NK-92 (cell line): ENCODE results near the gene KCNMB2.
"Not testable (repeated sequence)": the region's sequence is repeated elsewhere in the genome, so short reads cannot be mapped to it uniquely, and the experiment has no call there.

Experiments used
- DNase-seq: peaks from one replicate; lab custom pipeline; 2025; ENCODE audit not compliant: unreplicated experiment; lab: John Stamatoyannopoulos, UW

The KCNMB2 gene

DNA sequence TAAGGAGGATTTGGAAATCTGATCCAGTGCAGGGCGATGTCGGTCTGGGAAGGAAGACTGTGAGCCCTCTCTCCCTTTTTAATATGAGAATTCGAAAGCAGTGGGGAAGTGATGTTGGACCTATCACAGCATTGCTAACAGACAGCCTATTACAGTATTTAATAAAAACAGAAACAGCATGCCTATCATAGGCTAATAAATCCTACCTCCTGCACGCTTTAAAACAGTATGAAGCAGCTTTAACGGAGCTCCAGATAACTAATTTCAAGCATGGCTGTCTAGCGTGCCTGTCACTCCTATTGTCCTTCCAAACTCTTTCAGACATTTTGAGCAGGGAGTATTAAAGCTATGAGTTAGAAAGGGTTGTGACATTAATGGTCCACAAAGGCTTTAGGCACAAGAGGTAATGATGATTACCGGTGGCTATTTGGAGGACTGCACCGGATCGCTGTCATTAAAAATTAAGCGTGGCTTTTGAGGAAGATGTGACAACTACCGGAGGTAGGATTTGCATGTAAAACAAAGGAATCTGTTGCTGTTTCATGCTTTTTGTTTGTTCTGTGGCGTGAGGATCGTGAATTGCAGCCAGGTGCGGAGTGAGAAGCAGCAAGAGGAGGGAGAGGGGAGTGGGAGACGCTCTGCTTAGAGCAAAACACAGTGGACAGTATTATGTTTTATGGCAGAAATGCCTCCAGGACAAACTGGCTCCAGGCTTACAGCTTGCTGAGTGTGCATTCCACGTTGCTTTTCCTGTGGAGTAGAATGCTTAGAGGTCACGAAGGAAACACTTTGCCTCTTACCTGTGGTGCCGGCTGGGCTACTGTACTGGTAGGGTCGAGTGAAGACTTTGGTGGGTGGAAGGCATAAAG is at the start of gene KCNMB2:
TSS of gene KCNMB2 (plus strand) at position 226 of the 869 bp plus-strand sequence.
- no peak for DNase-seq

DNA sequence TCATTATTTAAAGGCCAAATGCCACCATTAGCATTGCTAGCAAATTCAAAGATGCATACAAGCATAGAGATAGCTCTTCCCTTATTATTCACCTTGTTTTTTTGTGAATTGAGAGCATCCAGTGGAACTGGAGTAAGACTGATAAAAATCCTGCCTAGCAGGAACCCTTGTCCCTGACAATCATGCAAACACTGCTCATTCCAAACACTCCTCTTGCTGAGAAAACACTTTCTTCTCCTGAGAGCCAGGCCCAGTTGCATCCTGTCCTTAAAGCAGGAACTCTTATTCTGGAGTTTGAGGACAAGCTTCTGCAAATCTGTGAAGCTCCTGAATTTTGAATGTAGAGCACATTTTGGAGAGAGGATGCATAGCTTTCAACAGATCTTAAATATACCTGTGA is 49.3 kb upstream of the KCNMB2 start:
- DNase-seq: no peak

DNA sequence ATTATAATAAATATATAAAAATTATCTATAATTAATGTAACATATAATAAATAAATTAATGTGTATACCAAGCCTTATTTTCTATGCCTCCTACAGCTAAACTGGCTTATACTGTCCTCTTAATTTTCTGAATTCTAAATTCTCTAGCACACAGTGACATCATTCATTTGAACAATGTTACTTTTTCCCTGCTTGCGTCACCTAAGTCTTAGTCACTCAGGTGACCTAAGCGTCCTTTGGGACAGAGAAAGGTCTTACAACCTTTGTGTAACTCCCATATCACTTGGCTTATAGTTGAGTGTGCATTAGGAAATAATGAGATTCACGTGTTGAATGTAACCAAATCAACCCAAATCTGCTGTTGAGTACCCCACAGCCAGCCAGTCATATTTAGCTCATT is 48.5 kb upstream of the KCNMB2 start:
- DNase-seq: no peak

DNA sequence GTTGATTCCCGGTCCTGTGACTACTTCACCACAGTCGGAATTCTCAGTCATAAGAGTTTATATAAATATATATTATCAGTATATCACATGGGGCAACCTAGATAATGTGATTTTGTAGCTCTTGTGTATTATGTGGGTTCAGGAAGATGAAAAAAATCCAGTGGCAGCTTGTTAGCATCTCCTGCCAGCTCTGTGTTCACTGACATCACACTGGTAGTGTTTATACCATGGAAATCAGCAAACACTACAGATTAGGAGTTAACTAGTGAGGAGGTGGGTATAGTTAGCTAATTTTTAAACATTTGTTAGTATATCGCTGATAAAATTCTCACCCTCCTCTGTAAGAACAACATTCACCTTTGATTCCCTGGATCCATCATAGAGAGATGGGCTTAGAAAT is 44.5 kb upstream of the KCNMB2 start:
- DNase-seq: no peak

DNA sequence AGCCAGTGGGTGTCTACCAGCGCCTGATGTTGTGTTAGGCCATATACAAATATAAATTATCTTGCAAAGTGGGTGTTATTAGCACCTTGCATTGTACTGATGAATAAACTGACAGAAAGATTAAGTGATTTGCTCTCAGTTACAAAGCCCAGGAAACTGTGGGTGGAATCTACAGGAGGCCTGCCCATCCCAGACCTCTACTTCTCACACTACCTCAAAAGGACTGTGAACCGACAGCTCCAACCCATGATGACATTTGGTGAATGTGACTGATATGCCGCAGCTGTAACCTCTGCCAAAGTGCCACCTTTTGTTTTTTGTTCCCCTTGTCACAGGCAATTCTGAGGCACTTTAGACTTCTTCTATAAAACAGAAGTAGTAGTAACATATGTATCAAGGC is 43.7 kb upstream of the KCNMB2 start:
- DNase-seq: no peak

DNA sequence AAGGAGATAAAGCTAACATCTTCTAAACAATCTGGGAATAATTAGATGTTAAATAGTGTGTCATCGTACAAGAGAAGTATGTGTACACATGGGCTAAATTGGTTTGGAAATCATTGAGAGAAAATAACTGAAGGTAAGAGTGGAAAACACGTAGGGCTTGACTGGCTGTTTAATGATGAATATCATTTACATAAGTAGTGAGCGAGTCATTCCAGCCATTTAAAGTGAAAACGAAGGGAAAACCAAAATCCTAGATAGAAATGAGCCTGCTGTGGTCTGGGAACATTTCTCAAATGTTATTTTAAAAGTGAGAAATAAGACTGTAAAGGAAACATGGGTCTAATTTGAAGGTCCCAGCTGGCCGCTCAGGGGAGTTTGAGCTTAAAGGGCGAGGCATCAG is 41.9 kb upstream of the KCNMB2 start:
- DNase-seq: no peak

DNA sequence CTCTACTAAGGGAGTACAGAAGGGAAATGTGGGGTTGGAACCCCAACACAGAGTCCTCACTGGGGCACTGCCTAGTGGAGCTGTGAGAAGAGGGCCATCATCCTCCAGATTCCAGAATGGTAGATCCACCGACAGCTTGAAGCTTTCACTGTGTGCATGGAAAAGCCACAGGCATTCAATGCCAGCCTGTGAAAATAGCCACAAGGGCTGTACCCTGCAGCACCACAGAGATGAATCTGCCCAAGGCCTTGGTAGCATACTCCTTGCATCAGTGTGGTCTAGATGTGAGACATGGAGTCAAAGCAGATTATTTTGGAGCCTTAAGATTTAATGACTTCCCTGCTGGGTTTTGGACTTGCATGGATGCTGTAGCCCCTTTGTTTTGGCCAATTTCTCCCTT is 39.3 kb upstream of the KCNMB2 start:
- no peak for DNase-seq

DNA sequence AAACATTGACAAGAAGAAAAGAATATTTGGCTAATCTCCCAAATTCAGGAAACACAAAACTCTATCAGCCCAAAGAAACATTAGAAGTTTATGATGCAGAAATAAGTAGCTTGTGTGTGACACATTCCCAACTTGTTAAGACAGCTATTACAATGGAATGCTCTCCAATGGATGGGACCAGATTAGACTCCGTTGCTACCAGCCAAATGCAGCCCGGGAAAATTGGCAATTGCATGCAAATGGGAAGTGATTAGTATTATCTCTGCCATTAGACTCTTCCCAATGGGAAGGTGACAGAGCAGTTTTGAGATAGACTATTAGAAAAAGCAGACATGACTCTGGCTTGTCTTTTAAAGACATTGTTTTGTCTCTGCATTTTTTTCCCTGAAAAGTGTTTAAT is 37.4 kb upstream of the KCNMB2 start:
- DNase-seq: no peak

DNA sequence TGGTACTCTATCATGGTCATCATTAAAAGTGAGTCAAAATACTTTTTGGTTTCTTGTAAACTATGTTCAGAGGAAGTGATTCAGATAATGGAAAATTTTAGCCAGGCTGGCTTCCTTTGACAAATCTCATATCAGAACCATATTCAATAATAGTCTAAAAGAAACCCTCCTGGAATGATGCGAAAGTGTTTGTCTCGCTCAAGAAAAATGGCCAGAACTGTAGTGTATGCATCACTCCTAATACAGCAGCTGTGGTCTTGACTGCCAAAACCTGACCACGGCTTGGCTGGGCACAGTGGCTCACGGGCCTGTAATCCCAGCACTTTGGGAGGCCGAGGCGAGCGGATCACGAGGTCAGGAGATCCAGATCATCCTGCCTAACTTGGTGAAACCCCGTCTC is 35.6 kb upstream of the KCNMB2 start:
- DNase-seq: no peak

DNA sequence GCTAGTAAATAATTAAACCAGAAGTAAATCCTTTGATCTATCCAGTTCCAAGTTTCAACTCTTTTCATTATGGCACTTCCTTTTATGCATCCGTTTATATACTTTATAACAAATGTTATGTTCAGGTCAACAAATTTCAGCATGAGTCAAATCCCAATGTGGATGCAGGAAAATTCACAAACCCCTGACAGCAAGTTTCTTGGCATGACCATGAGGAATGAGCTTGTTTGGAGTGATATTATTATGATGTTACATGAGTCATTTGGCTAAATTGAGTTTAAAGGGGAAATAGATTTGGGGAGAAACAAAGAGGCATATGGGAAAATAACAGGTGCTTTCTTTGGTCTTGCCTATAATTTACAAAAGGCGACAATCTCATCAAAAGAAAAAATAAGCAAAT is 32.1 kb upstream of the KCNMB2 start:
- DNase-seq: no peak

DNA sequence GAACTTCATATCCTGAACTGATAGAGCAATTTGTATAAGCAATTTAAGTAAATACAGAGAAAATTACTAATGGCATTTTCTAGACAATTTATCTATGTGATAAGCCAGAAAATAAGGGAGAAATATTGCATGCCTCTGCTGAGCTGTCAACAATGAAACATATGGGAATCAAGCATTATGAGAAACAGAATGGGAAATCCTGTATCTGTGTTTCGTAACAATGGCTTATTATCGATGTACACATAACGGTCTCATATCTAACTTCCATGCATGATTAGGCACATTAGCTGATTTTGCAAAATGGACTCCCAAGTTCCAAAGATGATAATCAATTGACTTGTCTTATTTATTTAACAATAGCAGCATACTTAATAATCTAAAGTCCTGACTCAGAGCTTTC is 30.4 kb upstream of the KCNMB2 start:
- no peak for DNase-seq

DNA sequence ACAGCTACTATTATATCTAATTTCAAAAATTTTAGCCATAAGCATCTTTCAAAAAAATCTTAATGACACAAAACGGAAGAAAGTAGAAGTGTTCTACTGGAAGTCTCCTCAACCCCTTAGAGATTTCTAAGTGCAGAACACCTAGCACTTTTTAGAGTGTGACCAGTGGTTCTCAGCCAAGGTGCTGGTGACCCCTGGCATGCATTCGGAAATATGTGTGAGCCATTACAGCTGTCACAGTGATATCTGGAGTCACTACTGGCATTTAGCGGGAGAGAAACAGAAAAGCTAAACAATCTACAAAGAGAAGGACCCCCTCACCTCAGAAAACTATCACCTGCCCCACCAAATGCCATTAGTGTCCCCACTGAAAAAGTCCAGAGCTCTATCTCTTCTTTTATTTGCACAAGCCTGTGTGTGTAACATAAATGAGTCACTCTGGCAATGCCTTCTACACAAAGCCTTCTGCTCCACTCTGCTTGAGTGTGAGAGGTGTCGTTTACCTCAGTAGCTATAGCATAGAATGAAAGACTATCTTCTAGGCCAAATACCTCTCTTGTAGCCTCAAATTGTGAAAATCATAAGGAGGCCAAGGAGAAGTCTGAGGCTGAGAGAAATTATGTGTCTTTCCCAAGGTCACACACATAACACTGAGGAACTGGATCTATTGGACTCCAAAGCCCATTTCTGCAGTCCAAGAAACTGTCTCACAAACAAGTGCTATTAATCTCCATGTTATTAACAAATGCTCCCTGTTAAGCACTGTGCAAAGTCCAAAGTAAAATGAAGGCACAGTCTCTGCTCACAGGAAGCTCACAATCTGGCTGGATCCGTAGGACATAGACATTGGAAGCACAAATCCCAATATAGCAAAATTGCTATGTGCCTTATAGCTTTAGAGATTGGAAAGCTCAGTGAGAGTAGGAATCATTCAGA is 28.5 kb upstream of the KCNMB2 start:
- DNase-seq: no peak

DNA sequence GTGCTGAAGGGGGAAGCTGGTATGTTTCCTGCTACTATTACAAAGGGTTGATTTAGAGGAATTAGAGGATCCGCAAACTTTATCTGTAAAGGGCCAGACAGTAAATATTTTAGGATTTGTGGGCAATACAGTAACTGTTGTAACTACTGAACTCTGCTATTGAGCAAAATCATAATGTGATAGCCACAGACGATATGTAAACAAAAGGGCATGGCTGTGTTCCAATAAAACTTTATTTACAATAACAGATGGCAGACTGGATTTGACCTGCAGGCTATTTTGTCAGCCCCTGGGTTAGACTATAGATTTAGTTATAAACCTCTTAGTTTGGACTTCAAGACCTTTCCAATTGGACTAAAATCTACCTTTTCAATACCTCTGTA is 27.8 kb upstream of the KCNMB2 start:
- DNase-seq: no peak

DNA sequence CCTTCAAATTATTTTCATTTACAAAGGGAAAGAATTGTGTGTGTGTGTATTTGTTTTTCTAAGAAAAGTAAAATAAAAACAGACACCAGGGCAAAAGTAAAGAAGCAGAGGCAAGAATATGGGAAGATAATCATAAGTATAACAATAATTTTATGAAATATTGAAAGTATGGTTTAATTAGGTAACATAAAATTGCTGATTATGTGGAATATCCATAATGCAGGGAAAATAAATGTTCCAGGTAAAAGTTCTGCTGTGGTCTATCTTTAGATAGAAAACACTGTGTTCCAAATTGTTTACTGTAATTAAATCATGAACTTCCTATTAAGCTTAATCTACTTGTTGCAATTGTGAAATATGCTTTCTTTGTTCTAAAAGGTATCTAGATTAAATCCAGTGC is 25.7 kb upstream of the KCNMB2 start:
- no peak for DNase-seq

DNA sequence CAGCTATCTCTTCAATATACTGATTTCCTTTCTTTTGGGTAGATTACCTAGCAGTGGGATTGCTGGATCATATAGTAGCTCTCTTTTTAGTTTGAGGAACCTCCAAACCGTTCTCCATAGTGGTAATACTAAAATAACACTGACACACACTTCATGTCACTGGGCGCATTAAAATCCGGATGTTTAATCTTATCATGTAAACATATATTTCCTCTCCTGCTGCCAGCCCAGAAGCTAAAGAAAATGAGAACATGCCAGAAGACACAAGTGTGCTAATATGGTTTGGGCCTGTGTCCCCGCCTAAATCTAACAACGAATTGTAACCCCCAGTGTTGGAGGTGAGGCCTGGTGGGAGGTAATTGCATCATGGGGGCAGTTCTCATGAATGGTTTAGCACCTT is 23.6 kb upstream of the KCNMB2 start:
- DNase-seq: no peak

DNA sequence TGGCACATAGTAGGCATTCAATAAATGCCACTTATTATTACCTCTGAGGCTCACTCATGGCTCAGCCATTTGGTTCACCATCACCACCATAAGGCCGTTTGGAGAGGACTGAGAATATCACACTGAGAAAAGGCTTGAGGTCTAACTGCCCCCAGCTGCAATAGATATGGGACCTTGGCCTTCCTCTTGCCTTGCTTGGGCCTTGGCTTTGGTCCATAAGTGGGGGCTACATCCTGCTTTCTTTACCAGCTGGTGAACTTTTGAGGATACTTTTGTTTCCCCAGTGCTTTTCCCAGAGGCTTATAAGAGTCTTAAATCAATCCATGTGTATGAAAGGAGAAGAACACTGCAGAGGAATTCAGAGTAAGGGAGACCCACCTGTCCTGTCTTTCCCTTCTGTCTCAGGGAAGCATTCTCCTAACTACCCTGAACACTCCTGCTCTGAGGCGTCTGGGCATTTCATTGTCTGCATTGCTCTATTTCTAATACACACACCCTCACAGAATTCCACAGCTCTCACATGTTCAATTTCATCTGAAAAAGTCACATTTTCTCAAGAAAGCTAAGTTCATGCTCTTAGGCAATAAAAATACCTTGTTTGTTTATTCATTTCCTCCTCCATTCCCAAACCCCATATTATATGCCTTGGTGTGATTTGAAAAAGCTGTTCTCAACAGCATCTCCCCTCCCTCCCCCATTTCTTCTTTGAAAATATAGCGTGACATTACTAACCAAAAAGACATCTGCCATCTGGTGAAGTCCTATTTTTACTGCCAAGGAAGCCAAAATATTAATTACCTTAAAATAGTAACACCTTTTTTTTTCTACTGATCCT is 22.5 kb upstream of the KCNMB2 start:
- no peak for DNase-seq

DNA sequence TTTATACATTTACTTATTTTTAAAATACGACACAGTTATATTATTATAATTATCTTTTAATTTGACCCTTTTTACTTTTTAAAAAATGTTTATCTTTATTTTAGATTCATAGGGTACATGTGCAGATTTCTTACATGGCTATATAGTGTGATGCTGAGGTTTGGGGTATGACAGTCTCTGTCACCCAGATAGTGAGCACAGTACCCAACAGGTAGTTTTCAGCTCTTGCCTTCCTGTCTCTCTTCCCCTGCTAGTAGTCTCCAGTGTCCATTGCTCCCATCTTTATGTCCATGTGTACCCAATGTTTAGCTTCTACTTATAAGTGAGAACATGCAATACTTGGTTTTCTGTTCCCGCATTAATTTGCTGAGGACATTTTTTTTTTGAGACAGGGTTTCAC is 21.8 kb upstream of the KCNMB2 start:
- no peak for DNase-seq

DNA sequence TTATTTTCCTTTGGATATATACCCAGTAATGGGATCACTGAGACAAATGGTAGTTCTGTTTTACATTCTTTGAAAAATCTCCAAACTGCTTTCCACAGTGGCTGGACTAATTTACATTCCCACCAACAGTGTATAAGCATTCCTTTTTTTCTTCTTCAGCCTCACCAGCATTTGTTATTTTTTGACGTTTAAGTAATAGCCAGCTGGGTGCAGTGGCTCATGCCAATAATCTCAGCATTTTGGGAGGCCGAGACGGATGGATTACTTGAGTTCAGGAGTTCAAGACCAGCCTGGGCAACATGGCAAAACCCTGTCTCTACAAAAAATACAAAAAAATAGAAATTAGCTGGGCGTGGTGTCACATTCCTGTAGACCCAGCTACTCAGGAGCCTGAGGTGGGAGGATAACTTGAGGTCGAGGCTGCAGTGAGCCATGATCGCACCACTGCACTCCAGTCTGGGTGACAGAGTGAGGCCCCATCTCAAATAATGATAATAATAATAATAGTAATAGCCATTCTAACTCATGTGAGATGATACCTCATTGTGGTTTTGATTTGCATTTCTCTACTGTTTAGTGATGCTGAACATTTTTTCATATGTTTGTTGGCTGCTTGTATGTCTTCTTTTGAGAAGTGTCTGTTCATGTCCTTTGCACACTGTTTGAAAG is 21.0 kb upstream of the KCNMB2 start:
- DNase-seq: not testable (repeated sequence)

DNA sequence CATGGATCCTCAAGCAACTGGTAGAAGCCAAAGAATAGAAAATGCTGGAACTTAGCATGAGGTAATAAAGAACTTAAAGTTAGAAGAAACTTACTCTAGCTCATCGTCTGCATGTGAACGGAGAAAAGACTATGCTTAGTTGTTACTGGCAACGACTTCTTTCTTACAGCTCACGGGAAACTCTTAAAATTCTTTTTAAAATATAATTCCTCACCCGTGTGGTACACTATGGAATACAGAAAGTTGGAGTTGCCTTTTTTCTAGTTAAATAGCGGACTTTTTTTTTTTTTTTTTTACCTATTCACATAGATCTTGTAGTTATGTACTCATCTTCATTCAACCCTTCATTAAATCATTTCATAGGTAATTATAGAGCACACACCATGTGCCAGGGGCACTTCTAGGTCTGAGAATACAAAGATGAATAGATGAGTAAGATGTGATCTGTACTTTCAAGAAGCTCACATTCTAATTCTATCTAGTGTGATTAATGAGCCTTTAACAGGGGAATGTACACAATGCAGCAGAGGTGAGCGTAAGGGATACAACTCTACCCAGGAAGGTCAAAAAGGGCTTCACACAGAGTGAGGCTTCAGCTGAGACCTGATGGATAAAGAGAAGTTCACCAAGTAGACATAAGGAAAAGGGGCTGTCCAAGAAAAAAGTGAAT is 18.4 kb upstream of the KCNMB2 start:
- no peak for DNase-seq
